Measurements from ENCODE around the gene ALOX15B. TPM values are rescaled to one million over a fixed set of nuclear protein-coding genes. Genes with fewer than 3 reads are reported as not detected.

Gene ALOX15B
- total RNA-seq, 2 donors from 2014 or later = 52.1 to 108 TPM

DNA sequence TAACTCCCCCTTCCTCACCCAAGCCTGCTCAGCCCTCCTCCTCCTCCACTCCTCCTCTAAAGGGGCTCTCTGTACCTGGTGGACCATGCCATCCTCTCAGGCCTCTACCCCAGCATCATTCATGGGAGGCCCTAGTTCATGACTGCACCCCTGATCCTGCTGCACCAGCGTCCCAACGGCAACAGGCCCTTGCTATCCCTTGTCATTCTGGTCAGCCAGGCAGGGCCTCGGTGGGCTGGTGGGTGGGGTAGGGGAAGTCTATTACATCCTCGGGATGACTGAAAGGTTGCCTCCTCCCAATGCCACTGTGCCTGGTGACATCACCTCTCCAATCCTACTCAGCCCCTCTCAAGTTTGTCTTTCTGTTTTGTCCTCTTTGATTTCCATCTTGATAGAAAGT lies 28.9 kb downstream of the ALOX15B start:
- peak overlapping the region in 1 of 2 donors; percentile 95 for H3K27ac ChIP-seq
- H3K4me1 ChIP-seq (replicated peaks) = no peaks in the 10 kb centered on the region
- no peak for TF ChIP-seq POLR2A (IDR thresholded peaks at IDR 0.05)
- H3K36me3 ChIP-seq = no peaks in the 10 kb centered on the region
- H3K27me3 ChIP-seq (replicated peaks; ENCODE audit: insufficient read depth) = no peaks in the 10 kb centered on the region
- 60% methylated on average over 4 of the region's 4 CpGs for WGBS
- no peak overlapping the region for H3K4me3 ChIP-seq
- no peaks in the 10 kb centered on the region for H3K9me3 ChIP-seq
- intact Hi-C loops (cut with DNase I) = no loop called here
- DNase-seq (ENCODE audit: low spot score) = no peak

DNA sequence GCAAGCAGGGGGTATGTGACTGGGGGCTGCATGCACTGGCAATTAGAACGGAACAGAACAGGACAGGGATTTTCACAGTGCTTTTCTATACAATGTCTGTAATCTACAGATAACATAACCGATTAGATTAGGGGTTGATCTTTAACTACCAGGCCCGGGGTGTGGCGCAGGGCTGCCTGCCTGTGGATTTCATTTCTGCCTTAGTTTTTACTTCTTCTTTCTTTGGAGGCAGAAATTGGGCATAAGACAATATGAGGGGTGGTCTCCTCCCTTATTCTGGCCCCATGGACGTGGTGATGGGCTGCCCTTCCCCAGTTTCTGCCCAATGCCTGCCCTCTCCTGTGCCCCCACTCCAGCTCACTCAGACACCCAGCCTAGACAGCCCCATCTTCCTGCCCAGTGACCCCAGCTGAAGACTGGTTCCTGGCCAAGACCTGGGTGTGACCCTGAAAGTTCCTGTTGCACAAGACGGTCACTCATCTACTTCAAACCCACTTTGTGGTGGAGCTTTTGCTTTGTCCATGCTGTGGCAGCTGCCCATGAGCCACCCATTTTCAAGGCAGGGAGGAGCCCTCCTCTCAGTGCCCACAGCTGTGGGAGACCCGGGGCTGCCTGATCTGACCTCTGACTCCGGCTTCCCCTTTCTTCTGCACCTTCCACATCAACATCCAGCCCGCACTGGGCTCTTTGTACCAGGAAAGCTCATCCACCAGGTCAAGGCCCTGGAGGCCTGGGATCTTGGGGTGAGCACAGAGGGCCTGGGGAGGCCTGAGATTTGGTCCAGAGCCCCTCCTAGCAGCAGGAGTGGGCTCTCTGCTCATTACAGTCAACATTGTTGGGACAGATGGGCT lies 30.1 kb downstream of the ALOX15B start:
- TF ChIP-seq POLR2AphosphoS5 (IDR thresholded peaks at IDR 0.05) = no peak
- no peak for TF ChIP-seq POLR2A (IDR thresholded peaks at IDR 0.05)
- TF ChIP-seq, protein P1, sequence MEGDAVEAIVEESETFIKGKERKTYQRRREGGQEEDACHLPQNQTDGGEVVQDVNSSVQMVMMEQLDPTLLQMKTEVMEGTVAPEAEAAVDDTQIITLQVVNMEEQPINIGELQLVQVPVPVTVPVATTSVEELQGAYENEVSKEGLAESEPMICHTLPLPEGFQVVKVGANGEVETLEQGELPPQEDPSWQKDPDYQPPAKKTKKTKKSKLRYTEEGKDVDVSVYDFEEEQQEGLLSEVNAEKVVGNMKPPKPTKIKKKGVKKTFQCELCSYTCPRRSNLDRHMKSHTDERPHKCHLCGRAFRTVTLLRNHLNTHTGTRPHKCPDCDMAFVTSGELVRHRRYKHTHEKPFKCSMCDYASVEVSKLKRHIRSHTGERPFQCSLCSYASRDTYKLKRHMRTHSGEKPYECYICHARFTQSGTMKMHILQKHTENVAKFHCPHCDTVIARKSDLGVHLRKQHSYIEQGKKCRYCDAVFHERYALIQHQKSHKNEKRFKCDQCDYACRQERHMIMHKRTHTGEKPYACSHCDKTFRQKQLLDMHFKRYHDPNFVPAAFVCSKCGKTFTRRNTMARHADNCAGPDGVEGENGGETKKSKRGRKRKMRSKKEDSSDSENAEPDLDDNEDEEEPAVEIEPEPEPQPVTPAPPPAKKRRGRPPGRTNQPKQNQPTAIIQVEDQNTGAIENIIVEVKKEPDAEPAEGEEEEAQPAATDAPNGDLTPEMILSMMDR (IDR thresholded peaks at IDR 0.05) = no peak
- no peaks in the 10 kb centered on the region for H3K4me1 ChIP-seq (replicated peaks)
- no peaks in the 10 kb centered on the region for H3K36me3 ChIP-seq
- H3K4me3 ChIP-seq = no peak overlapping the region
- DNase-seq (ENCODE audit: low spot score) = no peak
- peak overlapping the region in 1 of 2 donors; percentile 18 for H3K27ac ChIP-seq
- WGBS = 69% methylated on average over 9 of the region's 9 CpGs
- no peaks in the 10 kb centered on the region for H3K27me3 ChIP-seq (replicated peaks; ENCODE audit: insufficient read depth)
- no peaks in the 10 kb centered on the region for H3K9me3 ChIP-seq
- intact Hi-C loops (cut with DNase I) = no loop called here

DNA sequence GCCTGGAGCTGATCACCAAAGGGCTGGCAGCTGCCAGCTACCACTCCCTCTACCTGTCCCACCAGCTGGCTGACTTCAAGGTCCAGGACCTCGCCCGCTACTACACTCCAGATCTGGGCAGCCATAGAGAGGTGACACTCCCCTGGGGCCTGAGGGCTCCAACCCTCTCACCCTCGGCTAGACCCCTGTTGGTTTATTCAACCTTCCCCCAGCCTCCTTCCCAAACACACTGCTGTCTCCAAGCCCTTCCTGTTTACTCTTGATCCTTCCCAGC lies 30.7 kb downstream of the ALOX15B start:
- no peak for TF ChIP-seq POLR2AphosphoS5 (IDR thresholded peaks at IDR 0.05)
- TF ChIP-seq, protein P1 (IDR thresholded peaks at IDR 0.05) = no peak
- no peak for TF ChIP-seq POLR2A (IDR thresholded peaks at IDR 0.05)
- Histone ChIP-seq H3K27me3 (replicated peaks; ENCODE audit: insufficient read depth) (no peaks in the 10 kb centered on the region), H3K36me3 (no peaks in the 10 kb centered on the region), H3K27ac (peak overlapping the region in 1 of 2 donors; percentile 18), H3K4me3 (no peak overlapping the region), H3K9me3 (no peaks in the 10 kb centered on the region), H3K4me1 (replicated peaks) (no peaks in the 10 kb centered on the region)
- intact Hi-C loops (cut with DNase I) = no loop called here
- DNase-seq (ENCODE audit: low spot score) = no peak
- 67% methylated on average over 3 of the region's 3 CpGs for WGBS

DNA sequence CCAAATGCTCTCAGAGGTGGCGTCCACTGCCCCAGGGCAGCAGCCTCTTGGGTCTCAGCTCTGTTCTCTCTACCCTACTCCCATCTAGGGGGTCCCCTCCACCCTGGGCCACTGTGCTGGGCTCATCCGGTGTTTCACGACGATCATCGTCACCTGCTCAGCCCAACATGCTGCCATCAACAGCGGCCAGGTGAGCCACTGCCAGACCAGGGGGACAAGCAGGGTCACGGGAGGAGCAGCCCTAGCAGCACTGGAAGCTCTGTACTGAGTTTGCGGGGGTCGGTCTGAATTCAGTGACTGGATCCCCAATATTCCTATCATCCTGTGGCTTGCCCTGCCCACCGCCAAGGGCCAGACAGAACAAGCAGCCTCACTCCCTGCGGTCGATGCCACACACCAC lies 32.6 kb downstream of the ALOX15B start:
- WGBS = 94% methylated on average over 12 of the region's 12 CpGs
- Histone ChIP-seq H3K36me3 (no peaks in the 10 kb centered on the region), H3K4me3 (no peak overlapping the region), H3K27ac (no peak overlapping the region), H3K27me3 (replicated peaks; ENCODE audit: insufficient read depth) (no peaks in the 10 kb centered on the region), H3K4me1 (replicated peaks) (no peaks in the 10 kb centered on the region), H3K9me3 (no peaks in the 10 kb centered on the region)
- no peak for DNase-seq (ENCODE audit: low spot score)
- TF ChIP-seq POLR2AphosphoS5 (IDR thresholded peaks at IDR 0.05) (no peak), POLR2A (IDR thresholded peaks at IDR 0.05) (no peak)
- TF ChIP-seq, protein P1 (IDR thresholded peaks at IDR 0.05) = no peak
- intact Hi-C loops (cut with DNase I) = loop anchor here (10.0 kb wide), 1 partner anchor 233 kb away; no protein-coding TSS in a partner anchor

DNA sequence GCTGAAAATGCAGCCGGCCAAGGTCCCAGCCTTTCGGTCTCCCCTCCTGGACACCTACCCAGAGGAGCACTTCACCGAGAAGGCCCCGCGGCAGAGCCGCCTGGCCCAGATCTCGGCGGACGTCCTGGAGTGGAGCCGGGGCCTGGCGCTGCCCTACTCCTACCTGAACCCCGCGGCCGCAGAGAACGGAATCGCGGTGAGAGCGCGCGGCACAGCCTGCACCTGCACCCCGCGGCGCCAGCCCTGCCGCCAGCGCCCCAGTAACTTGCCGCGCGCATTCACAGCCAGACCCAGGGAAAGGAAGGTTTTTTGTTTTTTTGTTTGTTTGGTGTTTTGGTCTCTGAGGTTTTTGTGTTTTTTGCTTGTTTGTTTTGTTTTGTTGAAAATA lies 33.5 kb downstream of the ALOX15B start:
- no peak overlapping the region for H3K4me3 ChIP-seq
- WGBS = 35% methylated on average over 28 of the region's 28 CpGs
- intact Hi-C loops (cut with DNase I) = loop anchor here (10.0 kb wide), 1 partner anchor 232 kb away; no protein-coding TSS in a partner anchor

More for the DNA sequence above, 33.5 kb downstream of the ALOX15B start:
- Histone ChIP-seq H3K27me3 (replicated peaks; ENCODE audit: insufficient read depth) (no peaks in the 10 kb centered on the region), H3K9me3 (no peaks in the 10 kb centered on the region), H3K36me3 (no peaks in the 10 kb centered on the region), H3K27ac (no peak overlapping the region), H3K4me1 (replicated peaks) (no peaks in the 10 kb centered on the region)
- DNase-seq (ENCODE audit: low spot score) = no peak
- TF ChIP-seq POLR2AphosphoS5 (IDR thresholded peaks at IDR 0.05) (no peak), POLR2A (IDR thresholded peaks at IDR 0.05) (no peak)
- TF ChIP-seq, protein P1 (IDR thresholded peaks at IDR 0.05) = no peak

Measured in prostate gland (tissue), 2 donors.